Testis (tissue), 3 donors: ENCODE results near the gene NFKBIB. TPM values are rescaled to one million over a fixed set of nuclear protein-coding genes. Genes with fewer than 3 reads are reported as not detected.
"Not testable (repeated sequence)": the region's sequence is repeated elsewhere in the genome, so short reads cannot be mapped to it uniquely, and the experiment has no call there.

ENCODE experiments used
- DNase-seq: peaks from one replicate; pipeline ENCODE4 v3.0.0-alpha.2; 2019
- H3K27ac ChIP-seq, 2 donors: fragments of 200-600 bp; sonication (generic); one replicate each; pipeline ENCODE4 v1.5.1; 2019
- H3K27me3 ChIP-seq: fragments of 200-600 bp; sonication (generic); one replicate; pipeline ENCODE4 v1.5.1; 2019
- H3K36me3 ChIP-seq: fragments of 200-600 bp; sonication (generic); one replicate; pipeline ENCODE4 v1.5.1; 2017; ENCODE audit warnings: low read depth; ENCODE audit errors: missing control alignments
- H3K4me1 ChIP-seq: fragments of 200-600 bp; sonication (generic); one replicate; pipeline ENCODE4 v1.5.1; 2019
- H3K4me3 ChIP-seq, 2 donors: fragments of 200-600 bp; sonication (generic); one replicate each; pipeline ENCODE4 v1.5.1; 2017 to 2019
- H3K9me3 ChIP-seq: fragments of 200-600 bp; sonication (generic); one replicate; pipeline ENCODE4 v1.5.1; 2017
- CTCF ChIP-seq, 3 experiments: fragments of 450-650 bp in 2 of 3; fragments of 200-600 bp in 1 of 3; sonication (generic) in 1 of 3; IDR thresholded peaks; one replicate each; pipeline ENCODE4 v1.5.1; 2016 to 2019; ENCODE audit warnings: antibody characterized with exemption in 3 of 3, mild to moderate bottlenecking in 2 of 3, moderate library complexity in 1 of 3
- POLR2A ChIP-seq: fragments of 450-650 bp; IDR thresholded peaks from one replicate; pipeline ENCODE4 v1.6.1; 2017; ENCODE audit warnings: antibody characterized with exemption, mild to moderate bottlenecking, moderate library complexity
- WGBS, 2 donors: methylation state at CpG; one replicate each; pipeline ENCODE4 v1.1.5; 2018; 5-methylcytosine and 5-hydroxymethylcytosine counted together
- intact Hi-C: fragments of 100-400 bp; cut with DNase I; formaldehyde crosslinking; loops from one replicate; pipeline ENCODE4 v1.15.1; 2023; ENCODE audit warnings: low total_unique reads
- polyA plus RNA-seq: library from polyadenylated mRNA; stranded (reverse); fragments of 350-450 nt; fragmentation: Illumina TruSeq; extraction: RNeasy Lipid Tissue Mini Kit (QIAGEN cat#74804); gene quantifications from one replicate; pipeline ENCODE4 v1.2.3, GENCODE V29; 2014; ENCODE audit warnings: low read depth, low replicate concordance; ENCODE audit not compliant: insufficient read depth
- total RNA-seq, 2 donors: library from RNA; depleted of rRNA; stranded (reverse); fragments of >200 nt; gene quantifications; one replicate each; pipeline ENCODE4 v1.2.3, GENCODE V29; 2016

The NFKBIB gene
- total and polyA plus RNA-seq, 3 donors from 2014 or later, result 70.1 to 100 (median 88.0) TPM

- peaks cover 19% of the 10 kb centered on the region for H3K4me1 ChIP-seq
- no peaks in the 10 kb centered on the region for H3K36me3 ChIP-seq
- intact Hi-C loops, result no loop called here
- peak; percentile 100 for DNase-seq
- peak within 1 kb of the TSS; percentile 65 to 69 for H3K4me3 ChIP-seq
- whole genome bisulfite sequencing, 2 donors, result 0% methylated on average over 18 to 40 of the region's 40 CpGs
- H3K9me3 ChIP-seq, result no peaks in the 10 kb centered on the region
- TF ChIP-seq CTCF (IDR thresholded peaks at IDR 0.05) (no peak), POLR2A (no peak)
- no peaks in the 10 kb centered on the region for H3K27me3 ChIP-seq
- H3K27ac ChIP-seq, result peak within 1 kb of the TSS; percentile 63 to 88
These were observed 31.2 kb downstream of the NFKBIB start, which contains the start of gene MRPS12 for GRCh38 chr19:38930776-38931520. TSS of gene MRPS12 (plus strand) at chr19:38930944. CDS start at chr19:38931295, 351 bp downstream.

- H3K4me1 ChIP-seq, result peaks cover 19% of the 10 kb centered on the region
- no peaks in the 10 kb centered on the region for H3K27me3 ChIP-seq
- WGBS, 2 donors, result 7 to 22% methylated on average over 7 to 8 of the region's 8 CpGs
- H3K9me3 ChIP-seq, result no peaks in the 10 kb centered on the region
- peak overlapping the region; percentile 65 to 69 for H3K4me3 ChIP-seq
- H3K36me3 ChIP-seq, result no peaks in the 10 kb centered on the region
- peak overlapping the region; percentile 63 to 88 for H3K27ac ChIP-seq
- intact Hi-C loops, result no loop called here
- no peak for DNase-seq
- no peak for TF ChIP-seq POLR2A
These were observed 31.7 kb downstream of the NFKBIB start for GRCh38 chr19:38931521-38931793.

- H3K9me3 ChIP-seq, result no peaks in the 10 kb centered on the region
- H3K27me3 ChIP-seq, result no peaks in the 10 kb centered on the region
- no peak overlapping the region for H3K27ac ChIP-seq
- peak; percentile 45 for DNase-seq
- 67 to 94% methylated on average over 4 to 27 of the region's 29 CpGs for WGBS, 2 donors
- peaks cover 19% of the 10 kb centered on the region for H3K4me1 ChIP-seq
- peak in 1 of 3 experiments; percentile 21 for TF ChIP-seq CTCF (IDR thresholded peaks at IDR 0.05)
- TF ChIP-seq POLR2A, result no peak
- H3K36me3 ChIP-seq, result no peaks in the 10 kb centered on the region
- no peak overlapping the region for H3K4me3 ChIP-seq
- intact Hi-C loops, result no loop called here
These were observed 32.8 kb downstream of the NFKBIB start for GRCh38 chr19:38932425-38933179.

GRCh38 chr19:38933544-38933943 lies 33.8 kb downstream of the NFKBIB start:
- Histone ChIP-seq H3K4me3 (no peak overlapping the region), H3K36me3 (no peaks in the 10 kb centered on the region), H3K27me3 (no peaks in the 10 kb centered on the region), H3K9me3 (no peaks in the 10 kb centered on the region), H3K4me1 (peaks cover 19% of the 10 kb centered on the region), H3K27ac (no peak overlapping the region)
- TF ChIP-seq POLR2A (no peak), CTCF (IDR thresholded peaks at IDR 0.05) (no peak)
- intact Hi-C loops, result no loop called here
- 71 to 83% methylated on average over 4 of the region's 4 CpGs for WGBS, 2 donors
- DNase-seq, result no peak

- no peak for DNase-seq
- H3K27me3 ChIP-seq, result no peaks in the 10 kb centered on the region
- TF ChIP-seq CTCF (IDR thresholded peaks at IDR 0.05), result no peak
- TF ChIP-seq POLR2A, result no peak
- 65 to 82% methylated on average over 5 of the region's 5 CpGs for WGBS, 2 donors
- no peak overlapping the region for H3K27ac ChIP-seq
- no peaks in the 10 kb centered on the region for H3K36me3 ChIP-seq
- no peaks in the 10 kb centered on the region for H3K4me1 ChIP-seq
- H3K9me3 ChIP-seq, result no peaks in the 10 kb centered on the region
- intact Hi-C loops, result no loop called here
- no peak overlapping the region for H3K4me3 ChIP-seq
These were observed 40.2 kb downstream of the NFKBIB start for GRCh38 chr19:38939957-38940356.

- H3K27me3 ChIP-seq, H3K27ac ChIP-seq, H3K4me1 ChIP-seq, H3K4me3 ChIP-seq, H3K36me3 ChIP-seq, intact Hi-C loops, DNase-seq, H3K9me3 ChIP-seq: not testable (repeated sequence)
- WGBS, 2 donors, result 77 to 91% methylated on average over 5 of the region's 5 CpGs
These were observed 41.7 kb downstream of the NFKBIB start for GRCh38 chr19:38941466-38941865.
